Measurements from ENCODE around the gene UBE2G1. TPM values are rescaled to one million over a fixed set of nuclear protein-coding genes. Genes with fewer than 3 reads are reported as not detected.
"Not testable (repeated sequence)": the region's sequence is repeated elsewhere in the genome, so short reads cannot be mapped to it uniquely, and the experiment has no call there.

Gene UBE2G1
- total RNA-seq, 1 experiment from 2014 or later: 80.6 TPM

- H3K27me3 ChIP-seq (ENCODE audit: insufficient read depth, low read length): no peaks in the 10 kb centered on the region
- H3K79me2 ChIP-seq (ENCODE audit: insufficient read depth, low read length): peaks cover 92% of the 10 kb centered on the region
- no peak for DNase-seq (ENCODE audit: low read depth, low spot score)
- ChIA-PET POLR2A (no interaction called here), RAD21 (ENCODE audit: low non-redundant PET in 1 of 2, low total read pairs in 2 of 2, uncharacterized antibody in 2 of 2, unreplicated experiment in 2 of 2) (no interaction called here), CTCF (interaction anchor here (0.6 to 5.0 kb wide), 2 partner anchors 8 to 215 kb away, joined by 3 to 35 read pairs; no protein-coding TSS in a partner anchor)
- TF ChIP-seq CTCF (IDR thresholded peaks at IDR 0.05 in 2 of 3, conservative IDR thresholded peaks at IDR 0.05 in 1 of 3; ENCODE audit: borderline replicate concordance in 1 of 3, insufficient read depth in 1 of 3, low read depth in 2 of 3, low read length in 2 of 3) (no peak), ELF1 (IDR thresholded peaks at IDR 0.05; ENCODE audit: borderline replicate concordance, low read depth) (no peak), SIN3A (IDR thresholded peaks at IDR 0.05; ENCODE audit: low read depth) (no peak), EZH2phosphoT487 (IDR thresholded peaks at IDR 0.05; ENCODE audit: borderline replicate concordance) (no peak), CBX3 (IDR thresholded peaks at IDR 0.05; ENCODE audit: low read depth) (no peak), YY1 (IDR thresholded peaks at IDR 0.05; ENCODE audit: extremely low read depth, insufficient replicate concordance, low read depth, low read length) (no peak), TCF7L2 (IDR thresholded peaks at IDR 0.05; ENCODE audit: borderline replicate concordance, extremely low read depth, insufficient read depth, insufficient read length) (no peak), EGR1 (IDR thresholded peaks at IDR 0.05; ENCODE audit: low read depth) (no peak)
- H3K9me3 ChIP-seq (ENCODE audit: control insufficient read depth in 1 of 2, insufficient read depth in 1 of 2, low read depth in 1 of 2, low read length in 2 of 2): peaks cover 10% of the 10 kb centered on the region in 2 experiments; a peak in 1 of 4 replicates
- H3K4me2 ChIP-seq (ENCODE audit: low read length): no peak overlapping the region
- H3K4me3 ChIP-seq (replicated peaks in 1 of 2; ENCODE audit: low read depth in 1 of 2, low read length in 2 of 2): no peak overlapping the region
- no peak overlapping the region for H2AFZ ChIP-seq (ENCODE audit: low read depth, low read length, poor library complexity, severe bottlenecking)
- no TSS peak for BruUV-seq (replicated peaks)
- ATAC-seq: no peak
- intact Hi-C loops (cut with micrococcal nuclease): no loop called here
- no peaks in the 10 kb centered on the region for H4K20me1 ChIP-seq (ENCODE audit: insufficient read depth)
- H3K36me3 ChIP-seq (ENCODE audit: control insufficient read depth in 1 of 2, insufficient read depth in 2 of 2, low read length in 2 of 2): peaks cover 0 to 19% of the 10 kb centered on the region in 2 experiments; a peak in 1 of 4 replicates
- no peaks in the 10 kb centered on the region for H3K9me2 ChIP-seq (ENCODE audit: insufficient read depth)
- H3K27ac ChIP-seq (ENCODE audit: low read depth, low read length): no peak overlapping the region
- H3K4me1 ChIP-seq (ENCODE audit: control insufficient read depth in 1 of 2, insufficient read depth in 2 of 2, low read length in 2 of 2): peaks cover 0 to 10% of the 10 kb centered on the region in 2 experiments; a peak in 1 of 4 replicates
- no peak overlapping the region for H3K9ac ChIP-seq (ENCODE audit: low read length)
Measured at GRCh38 chr17:4256952-4257351, 109.5 kb downstream of the UBE2G1 start.

- H3K9ac ChIP-seq (ENCODE audit: low read length); POLR2A ChIA-PET; H3K9me3 ChIP-seq (ENCODE audit: control insufficient read depth in 1 of 2, insufficient read depth in 1 of 2, low read depth in 1 of 2, low read length in 2 of 2); BruUV-seq (replicated peaks); H3K27me3 ChIP-seq (ENCODE audit: insufficient read depth, low read length); H3K4me3 ChIP-seq (replicated peaks in 1 of 2; ENCODE audit: low read depth in 1 of 2, low read length in 2 of 2); H3K4me1 ChIP-seq (ENCODE audit: control insufficient read depth in 1 of 2, insufficient read depth in 2 of 2, low read length in 2 of 2); H3K27ac ChIP-seq (ENCODE audit: low read depth, low read length); CTCF ChIA-PET; RAD21 ChIA-PET (ENCODE audit: low non-redundant PET in 1 of 2, low total read pairs in 2 of 2, uncharacterized antibody in 2 of 2, unreplicated experiment in 2 of 2); H2AFZ ChIP-seq (ENCODE audit: low read depth, low read length, poor library complexity, severe bottlenecking); DNase-seq (ENCODE audit: low read depth, low spot score); H3K4me2 ChIP-seq (ENCODE audit: low read length); intact Hi-C loops (cut with micrococcal nuclease); ATAC-seq; H4K20me1 ChIP-seq (ENCODE audit: insufficient read depth); H3K9me2 ChIP-seq (ENCODE audit: insufficient read depth): not testable (repeated sequence)
- peaks cover 0 to 11% of the 10 kb centered on the region in 2 experiments; a peak in 1 of 4 replicates for H3K36me3 ChIP-seq (ENCODE audit: control insufficient read depth in 1 of 2, insufficient read depth in 2 of 2, low read length in 2 of 2)
- H3K79me2 ChIP-seq (ENCODE audit: insufficient read depth, low read length): peaks cover 91% of the 10 kb centered on the region
Measured at GRCh38 chr17:4255271-4255670, 111.2 kb downstream of the UBE2G1 start.

Measured in HCT116 (cell line).